SU-DHL-6 (cell line): ENCODE measurements around the gene GNG7.

ENCODE experiments used
- H2AFZ ChIP-seq: fragments of 200-600 bp; sonication (generic); 2 replicates; pipeline ENCODE4 v1.6.1; 2014; ENCODE audit warnings: low read depth, mild to moderate bottlenecking, moderate library complexity, mixed read lengths, antibody characterized with exemption, low read length; ENCODE audit not compliant: severe bottlenecking
- H3F3A ChIP-seq: fragments of 200-600 bp; shearing (Covaris generic); 2 replicates; pipeline ENCODE4 v1.6.0; 2016; ENCODE audit warnings: antibody characterized with exemption, mild to moderate bottlenecking; ENCODE audit not compliant: insufficient read depth
- H3K27ac ChIP-seq: fragments of 200-600 bp; sonication (generic); 2 replicates; pipeline ENCODE4 v1.5.1; 2016; ENCODE audit warnings: low read depth, mild to moderate bottlenecking, low read length, moderate library complexity, mixed read lengths
- H3K27me3 ChIP-seq: fragments of 200-600 bp; sonication (generic), shearing (Covaris generic); 2 replicates; pipeline ENCODE4 v1.6.0; 2014; ENCODE audit warnings: mild to moderate bottlenecking, low read length
- H3K36me3 ChIP-seq: fragments of 200-600 bp; sonication (generic); 2 replicates; pipeline ENCODE4 v1.6.1; 2014; ENCODE audit warnings: mild to moderate bottlenecking, low read length, mixed read lengths
- H3K4me2 ChIP-seq: fragments of 300-600, 200-600 bp; shearing (Covaris generic), sonication (generic); 2 replicates; pipeline ENCODE4 v1.6.0; 2014; ENCODE audit warnings: low read length, low read depth, mild to moderate bottlenecking; ENCODE audit not compliant: poor library complexity, severe bottlenecking
- H3K4me3 ChIP-seq: fragments of 200-600 bp; sonication (generic); 2 replicates; pipeline ENCODE4 v1.5.1; 2014; ENCODE audit warnings: antibody characterized with exemption, low read length, mild to moderate bottlenecking, mixed read lengths; ENCODE audit not compliant: insufficient read depth, poor library complexity, severe bottlenecking
- H3K79me2 ChIP-seq: fragments of 200-600 bp; sonication (generic); 2 replicates; pipeline ENCODE4 v1.6.1; 2014; ENCODE audit warnings: mild to moderate bottlenecking, low read length, moderate library complexity; ENCODE audit not compliant: insufficient read depth
- H3K9ac ChIP-seq: fragments of 200-600 bp; sonication (generic); 2 replicates; pipeline ENCODE4 v1.7.0; 2014; ENCODE audit warnings: mild to moderate bottlenecking, low read length
- H3K9me2 ChIP-seq: fragments of 200-600 bp; sonication (generic); replicated peaks from 2 replicates; pipeline ENCODE4 v1.6.1; 2014; ENCODE audit warnings: low read length; ENCODE audit not compliant: insufficient read depth
- H3K9me3 ChIP-seq: fragments of 200-600 bp; sonication (generic); 2 replicates; pipeline ENCODE4 v1.6.1; 2014; ENCODE audit warnings: low read length, mixed read lengths; ENCODE audit not compliant: insufficient read depth
- H4K20me1 ChIP-seq: fragments of 200-600 bp; sonication (generic); 2 replicates; pipeline ENCODE4 v1.6.1; 2014; ENCODE audit warnings: low read depth, mild to moderate bottlenecking, antibody characterized with exemption, low read length, moderate library complexity, mixed read lengths
- CTCF ChIP-seq: fragments of 200-600 bp; sonication (generic); IDR thresholded peaks from one replicate; pipeline ENCODE4 v1.5.1; 2017; ENCODE audit warnings: antibody characterized with exemption, mild to moderate bottlenecking, low read length, moderate library complexity; ENCODE audit not compliant: insufficient read depth, poor library complexity, severe bottlenecking
- EZH2phosphoT487 ChIP-seq: fragments of 200-600 bp; sonication (generic), shearing (Covaris generic); conservative IDR thresholded peaks from 2 replicates; pipeline ENCODE4 v1.6.1; 2018; ENCODE audit warnings: mild to moderate bottlenecking, antibody characterized with exemption, low read length, moderate library complexity, mixed read lengths

Gene GNG7

GRCh38 chr19:2604747-2605329 lies 97.7 kb downstream of the GNG7 start:
- Histone ChIP-seq H3K27ac (no peak overlapping the region), H3K36me3 (no peaks in the 10 kb centered on the region), H3K79me2 (no peaks in the 10 kb centered on the region), H3K27me3 (no peaks in the 10 kb centered on the region), H3K4me2 (no peak overlapping the region), H3K9ac (no peak overlapping the region), H2AFZ (no peak overlapping the region), H3K9me3 (no peaks in the 10 kb centered on the region), H3F3A (peaks cover 24% of the 10 kb centered on the region), H4K20me1 (no peaks in the 10 kb centered on the region), H3K9me2 (no peaks in the 10 kb centered on the region), H3K4me3 (no peak overlapping the region)
- no peak for TF ChIP-seq EZH2phosphoT487
- no peak for TF ChIP-seq CTCF

GRCh38 chr19:2603334-2603733 lies 99.2 kb downstream of the GNG7 start:
- Histone ChIP-seq H2AFZ (no peak overlapping the region), H3F3A (peaks cover 9% of the 10 kb centered on the region; the same call in 1 of the 2 replicates), H3K27ac (no peak overlapping the region), H4K20me1 (no peaks in the 10 kb centered on the region), H3K36me3 (no peaks in the 10 kb centered on the region), H3K27me3 (no peaks in the 10 kb centered on the region), H3K4me3 (no peak overlapping the region), H3K9me2 (no peaks in the 10 kb centered on the region), H3K9me3 (no peaks in the 10 kb centered on the region), H3K79me2 (no peaks in the 10 kb centered on the region), H3K9ac (no peak overlapping the region), H3K4me2 (no peak overlapping the region)
- no peak for TF ChIP-seq CTCF
- no peak for TF ChIP-seq EZH2phosphoT487

DNA sequence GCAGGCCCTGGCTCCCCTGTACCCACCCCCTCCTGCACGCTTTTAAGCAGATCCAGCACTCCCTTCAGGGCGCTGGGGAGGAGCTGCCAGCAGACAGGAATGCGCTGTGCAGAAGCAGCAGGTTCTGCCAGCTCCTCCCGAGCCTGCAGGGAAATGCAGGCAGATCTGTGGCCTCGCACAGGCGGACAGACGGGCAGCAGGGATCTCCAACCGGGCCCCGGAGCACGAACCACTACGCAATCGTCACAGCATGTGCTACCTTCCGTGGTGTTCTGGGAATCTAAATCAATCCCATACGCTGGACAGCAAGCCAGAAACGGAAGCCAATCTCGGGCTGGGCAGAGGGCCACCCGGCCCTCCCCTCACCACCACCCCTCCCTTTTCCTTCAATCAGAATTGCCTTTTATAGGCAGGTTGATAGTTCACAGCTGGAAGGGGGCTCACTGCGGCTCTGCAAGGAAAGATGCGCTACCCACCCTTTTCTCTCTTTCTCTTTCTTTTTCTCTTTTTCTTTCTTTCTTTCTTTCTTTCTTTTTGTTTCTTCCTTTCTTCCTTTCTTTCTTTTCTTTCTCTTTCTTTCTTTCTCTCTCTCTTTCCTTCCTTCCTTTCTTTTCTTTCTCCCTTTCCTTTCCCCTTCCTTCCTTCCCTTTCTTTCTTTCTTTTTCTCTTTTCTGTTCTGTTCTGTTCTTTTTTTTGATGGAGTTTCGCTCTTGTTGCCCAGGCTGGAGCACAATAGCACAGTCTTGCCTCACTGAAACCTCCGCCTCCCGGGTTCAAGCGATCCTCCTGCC lies 99.9 kb downstream of the GNG7 start:
- Histone ChIP-seq H4K20me1 (no peaks in the 10 kb centered on the region), H3K9me3 (no peaks in the 10 kb centered on the region), H3K79me2 (no peaks in the 10 kb centered on the region), H3K4me2 (no peak overlapping the region), H3K27ac (no peak overlapping the region), H3F3A (peaks cover 1% of the 10 kb centered on the region; the same call in 1 of the 2 replicates), H3K36me3 (no peaks in the 10 kb centered on the region), H3K4me3 (no peak overlapping the region), H2AFZ (no peak overlapping the region), H3K9me2 (no peaks in the 10 kb centered on the region), H3K9ac (no peak overlapping the region), H3K27me3 (no peaks in the 10 kb centered on the region)
- no peak for TF ChIP-seq CTCF
- no peak for TF ChIP-seq EZH2phosphoT487
